ENCODE results near the gene BAIAP2.

The BAIAP2 gene

DNA sequence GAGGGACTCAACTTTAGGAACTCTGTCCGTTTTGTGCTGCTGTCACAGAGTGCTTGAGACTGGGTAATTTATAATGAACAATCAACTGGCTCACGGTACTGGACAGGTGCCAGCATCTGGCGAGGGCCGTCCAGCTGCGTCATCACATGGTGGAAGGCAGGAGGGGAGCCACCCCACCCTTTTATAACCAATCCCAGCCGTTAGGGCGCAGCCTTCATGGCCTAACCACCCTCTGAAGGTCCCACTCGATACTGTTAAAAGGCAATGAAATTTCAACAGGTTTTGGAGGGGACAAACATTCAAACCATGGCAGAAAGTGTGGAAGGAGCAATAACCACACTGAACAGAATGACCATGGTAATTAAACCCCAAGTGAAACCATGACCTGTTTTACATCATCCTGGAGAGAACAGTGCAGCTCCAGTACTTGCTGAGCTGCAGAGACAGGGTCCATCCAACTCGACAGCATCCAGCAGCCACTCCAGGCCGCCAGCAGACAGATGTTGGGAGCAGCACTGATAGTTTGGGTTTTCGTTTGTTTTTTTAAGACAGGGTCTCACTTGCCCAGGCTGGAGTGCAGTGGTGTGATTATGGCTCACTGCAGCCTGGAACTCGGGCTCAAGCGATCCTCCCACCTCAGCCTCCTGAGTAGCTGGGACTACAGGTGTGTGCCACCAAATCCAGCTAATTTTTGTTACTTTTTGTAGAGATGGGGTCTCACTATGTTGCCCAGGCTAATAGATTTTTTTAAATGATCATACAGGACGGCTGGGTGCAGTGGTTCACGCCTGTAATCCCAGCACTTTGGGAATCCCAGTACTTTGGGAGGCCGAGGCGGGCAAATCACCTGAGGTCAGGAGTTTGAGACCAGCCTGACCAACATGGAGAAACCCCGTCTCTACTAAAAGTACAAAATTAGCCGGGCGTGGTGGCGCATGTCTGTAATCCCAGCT is 32.3 kb upstream of the BAIAP2 start:
- H2AFZ ChIP-seq (ENCODE audit: low read length), result no peak overlapping the region
- H3K4me1 ChIP-seq (ENCODE audit: insufficient read depth, low read length, poor library complexity, severe bottlenecking), result no peaks in the 10 kb centered on the region
- H4K20me1 ChIP-seq (ENCODE audit: insufficient read depth, low read length, poor library complexity, severe bottlenecking), result no peaks in the 10 kb centered on the region
- H3K9me3 ChIP-seq (ENCODE audit: insufficient read depth, low read depth, low read length), result no peaks in the 10 kb centered on the region
- no peak overlapping the region for H3K4me3 ChIP-seq (ENCODE audit: low read length, poor library complexity, severe bottlenecking)
- H3K4me2 ChIP-seq (ENCODE audit: low read depth, low read length, poor library complexity, severe bottlenecking), result no peak overlapping the region
- TF ChIP-seq, protein P1, sequence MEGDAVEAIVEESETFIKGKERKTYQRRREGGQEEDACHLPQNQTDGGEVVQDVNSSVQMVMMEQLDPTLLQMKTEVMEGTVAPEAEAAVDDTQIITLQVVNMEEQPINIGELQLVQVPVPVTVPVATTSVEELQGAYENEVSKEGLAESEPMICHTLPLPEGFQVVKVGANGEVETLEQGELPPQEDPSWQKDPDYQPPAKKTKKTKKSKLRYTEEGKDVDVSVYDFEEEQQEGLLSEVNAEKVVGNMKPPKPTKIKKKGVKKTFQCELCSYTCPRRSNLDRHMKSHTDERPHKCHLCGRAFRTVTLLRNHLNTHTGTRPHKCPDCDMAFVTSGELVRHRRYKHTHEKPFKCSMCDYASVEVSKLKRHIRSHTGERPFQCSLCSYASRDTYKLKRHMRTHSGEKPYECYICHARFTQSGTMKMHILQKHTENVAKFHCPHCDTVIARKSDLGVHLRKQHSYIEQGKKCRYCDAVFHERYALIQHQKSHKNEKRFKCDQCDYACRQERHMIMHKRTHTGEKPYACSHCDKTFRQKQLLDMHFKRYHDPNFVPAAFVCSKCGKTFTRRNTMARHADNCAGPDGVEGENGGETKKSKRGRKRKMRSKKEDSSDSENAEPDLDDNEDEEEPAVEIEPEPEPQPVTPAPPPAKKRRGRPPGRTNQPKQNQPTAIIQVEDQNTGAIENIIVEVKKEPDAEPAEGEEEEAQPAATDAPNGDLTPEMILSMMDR (conservative IDR thresholded peaks at IDR 0.05; ENCODE audit: low read length), result no peak
- no peak for TF ChIP-seq EZH2phosphoT487 (IDR thresholded peaks at IDR 0.05; ENCODE audit: borderline replicate concordance)
- H3K36me3 ChIP-seq (ENCODE audit: insufficient read depth, low read length), result peaks cover 11% of the 10 kb centered on the region; the same call in 1 of the 2 replicates
- H3K9me2 ChIP-seq (replicated peaks; ENCODE audit: low read depth, low read length), result no peaks in the 10 kb centered on the region
- H3K27me3 ChIP-seq (ENCODE audit: insufficient read depth, low read length, poor library complexity, severe bottlenecking), result no peaks in the 10 kb centered on the region
- no peaks in the 10 kb centered on the region for H3F3A ChIP-seq (ENCODE audit: low read depth)
- no peak overlapping the region for H3K9ac ChIP-seq (ENCODE audit: low read depth, low read length, poor library complexity, severe bottlenecking)
- H3K79me2 ChIP-seq (ENCODE audit: insufficient read depth, low read length), result no peaks in the 10 kb centered on the region

DNA sequence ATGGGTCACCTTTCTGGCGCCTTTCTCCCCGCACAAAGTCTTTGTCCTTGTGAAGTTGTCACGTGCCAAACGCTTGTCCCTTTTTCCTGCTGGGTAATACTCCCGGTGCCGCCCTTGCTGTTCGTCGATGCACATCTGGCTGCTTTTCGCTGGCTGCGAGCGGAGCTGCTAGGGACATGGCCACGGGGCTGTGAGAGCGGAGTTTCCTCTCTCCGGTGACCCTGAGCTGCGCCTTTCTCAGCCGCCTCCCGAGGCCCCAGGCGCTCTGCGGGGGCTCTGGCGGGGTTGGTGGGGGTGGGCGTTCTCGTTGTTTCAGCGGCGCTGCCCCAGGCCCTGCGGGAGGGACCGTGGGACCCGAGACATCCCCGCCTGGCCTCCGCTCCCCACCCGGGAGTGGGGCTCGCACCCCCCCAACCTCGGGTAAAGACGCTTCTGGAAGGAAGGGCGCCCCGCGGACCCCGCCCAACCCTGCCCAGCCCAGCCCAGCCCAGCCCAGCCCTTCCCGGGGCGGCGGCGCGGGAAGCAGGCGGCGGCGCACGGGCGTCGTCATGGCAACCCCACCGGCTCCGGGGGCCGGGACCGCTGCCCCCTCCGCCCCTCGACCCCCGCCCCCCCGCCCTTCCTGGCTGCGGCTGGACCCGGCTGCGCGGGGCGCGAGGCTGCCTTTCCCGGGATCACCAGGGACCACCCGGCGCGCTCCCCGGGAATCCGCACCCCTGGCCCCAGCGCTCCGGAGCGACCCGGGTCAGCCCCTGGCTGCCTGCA is 31.1 kb upstream of the BAIAP2 start:
- Histone ChIP-seq H3K4me3 (ENCODE audit: low read length, poor library complexity, severe bottlenecking) (no peak overlapping the region), H3K36me3 (ENCODE audit: insufficient read depth, low read length) (peaks cover 5% of the 10 kb centered on the region; the same call in 1 of the 2 replicates), H3F3A (ENCODE audit: low read depth) (no peaks in the 10 kb centered on the region), H3K4me2 (ENCODE audit: low read depth, low read length, poor library complexity, severe bottlenecking) (no peak overlapping the region), H2AFZ (ENCODE audit: low read length) (no peak overlapping the region), H3K27me3 (ENCODE audit: insufficient read depth, low read length, poor library complexity, severe bottlenecking) (no peaks in the 10 kb centered on the region), H3K9me2 (replicated peaks; ENCODE audit: low read depth, low read length) (no peaks in the 10 kb centered on the region), H3K79me2 (ENCODE audit: insufficient read depth, low read length) (no peaks in the 10 kb centered on the region), H4K20me1 (ENCODE audit: insufficient read depth, low read length, poor library complexity, severe bottlenecking) (no peaks in the 10 kb centered on the region), H3K9me3 (ENCODE audit: insufficient read depth, low read depth, low read length) (no peaks in the 10 kb centered on the region), H3K9ac (ENCODE audit: low read depth, low read length, poor library complexity, severe bottlenecking) (no peak overlapping the region), H3K4me1 (ENCODE audit: insufficient read depth, low read length, poor library complexity, severe bottlenecking) (no peaks in the 10 kb centered on the region)
- TF ChIP-seq, protein P1 (conservative IDR thresholded peaks at IDR 0.05; ENCODE audit: low read length), result no peak
- no peak for TF ChIP-seq EZH2phosphoT487 (IDR thresholded peaks at IDR 0.05; ENCODE audit: borderline replicate concordance)

- Histone ChIP-seq H3K9me2 (replicated peaks; ENCODE audit: low read depth, low read length) (no peaks in the 10 kb centered on the region), H2AFZ (ENCODE audit: low read length) (no peak overlapping the region), H4K20me1 (ENCODE audit: insufficient read depth, low read length, poor library complexity, severe bottlenecking) (no peaks in the 10 kb centered on the region), H3K4me2 (ENCODE audit: low read depth, low read length, poor library complexity, severe bottlenecking) (no peak overlapping the region), H3K36me3 (ENCODE audit: insufficient read depth, low read length) (no peaks in the 10 kb centered on the region), H3K27me3 (ENCODE audit: insufficient read depth, low read length, poor library complexity, severe bottlenecking) (no peaks in the 10 kb centered on the region), H3F3A (ENCODE audit: low read depth) (no peaks in the 10 kb centered on the region), H3K4me3 (ENCODE audit: low read length, poor library complexity, severe bottlenecking) (no peak overlapping the region), H3K9ac (ENCODE audit: low read depth, low read length, poor library complexity, severe bottlenecking) (no peak overlapping the region), H3K4me1 (ENCODE audit: insufficient read depth, low read length, poor library complexity, severe bottlenecking) (no peaks in the 10 kb centered on the region), H3K79me2 (ENCODE audit: insufficient read depth, low read length) (no peaks in the 10 kb centered on the region), H3K9me3 (ENCODE audit: insufficient read depth, low read depth, low read length) (no peaks in the 10 kb centered on the region; the same call in 1 of the 2 replicates)
- TF ChIP-seq EZH2phosphoT487 (IDR thresholded peaks at IDR 0.05; ENCODE audit: borderline replicate concordance), result no peak
- TF ChIP-seq, protein P1 (conservative IDR thresholded peaks at IDR 0.05; ENCODE audit: low read length), result no peak
Observed at GRCh38 chr17:81006891-81007290, 28.1 kb upstream of the BAIAP2 start.

Measured in Loucy (cell line).